Hepatocyte (in vitro differentiated cells): ENCODE results near the gene PALLD. TPM values are rescaled to one million over a fixed set of nuclear protein-coding genes. Genes with fewer than 3 reads are reported as not detected.

ENCODE experiments used
- DNase-seq: peaks from one replicate; pipeline ENCODE4 v3.0.0-alpha.2; 2016; ENCODE audit warnings: low spot score
- H2AFZ ChIP-seq: fragments of 200-600 bp; sonication (generic); 2 replicates; pipeline ENCODE4 v1.6.0; 2016; ENCODE audit warnings: antibody characterized with exemption, mild to moderate bottlenecking
- H3K27ac ChIP-seq: fragments of 200-600 bp; sonication (generic); 2 replicates; pipeline ENCODE4 v1.5.1; 2016; ENCODE audit warnings: mild to moderate bottlenecking
- H3K27me3 ChIP-seq: fragments of 200-600 bp; sonication (generic); 2 replicates; pipeline ENCODE4 v1.6.1; 2016
- H3K36me3 ChIP-seq: fragments of 200-600 bp; sonication (generic); replicated peaks from 2 replicates; pipeline ENCODE4 v1.5.1; 2016; ENCODE audit warnings: low read depth; ENCODE audit not compliant: insufficient read depth
- H3K4me1 ChIP-seq: fragments of 200-600 bp; sonication (generic); 2 replicates; pipeline ENCODE4 v1.5.1; 2016; ENCODE audit warnings: mild to moderate bottlenecking, moderate library complexity; ENCODE audit not compliant: insufficient read depth
- H3K4me2 ChIP-seq: fragments of 200-600 bp; sonication (generic); 2 replicates; pipeline ENCODE4 v1.6.0; 2016
- H3K4me3 ChIP-seq: fragments of 200-600 bp; sonication (generic); 2 replicates; pipeline ENCODE4 v1.5.1; 2016; ENCODE audit warnings: mild to moderate bottlenecking
- H3K79me2 ChIP-seq: fragments of 200-600 bp; sonication (generic); 2 replicates; pipeline ENCODE4 v1.6.0; 2017; ENCODE audit warnings: mild to moderate bottlenecking
- H3K9me2 ChIP-seq: fragments of 200-600 bp; sonication (generic); replicated peaks from 2 replicates; pipeline ENCODE4 v1.6.0; 2017; ENCODE audit warnings: mild to moderate bottlenecking; ENCODE audit not compliant: insufficient read depth
- H3K9me3 ChIP-seq: fragments of 200-600 bp; sonication (generic); 2 replicates; pipeline ENCODE4 v1.5.1; 2016; ENCODE audit warnings: low read depth, mild to moderate bottlenecking
- H4K20me1 ChIP-seq: fragments of 200-600 bp; sonication (generic); 2 replicates; pipeline ENCODE4 v1.6.0; 2016; ENCODE audit warnings: mild to moderate bottlenecking; ENCODE audit not compliant: insufficient read depth, poor library complexity, severe bottlenecking
- CTCF ChIP-seq: fragments of 200-600 bp; sonication (generic); IDR thresholded peaks from 2 replicates; pipeline ENCODE4 v1.5.1; 2016; ENCODE audit warnings: antibody characterized with exemption, mild to moderate bottlenecking; ENCODE audit not compliant: poor library complexity
- EZH2 ChIP-seq: fragments of 200-600 bp; sonication (generic); IDR thresholded peaks from 2 replicates; pipeline ENCODE4 v1.6.1; 2016; ENCODE audit warnings: antibody characterized with exemption, mild to moderate bottlenecking, borderline replicate concordance
- EZH2phosphoT487 ChIP-seq: fragments of 200-600 bp; sonication (generic); IDR thresholded peaks from one replicate; pipeline ENCODE4 v1.6.1; 2018; ENCODE audit warnings: antibody characterized with exemption, mild to moderate bottlenecking, low read depth, moderate library complexity; ENCODE audit not compliant: unreplicated experiment, severe bottlenecking
- WGBS: methylation state at CpG from one replicate; pipeline ENCODE4 v1.1.6; 2016; ENCODE audit warnings: low lambda C conversion rate; ENCODE audit errors: missing lambda C conversion rate; 5-methylcytosine and 5-hydroxymethylcytosine counted together
- polyA plus RNA-seq: library from polyadenylated mRNA; unstranded; fragments of >200 nt; fragmentation: Nextera tagmentation; extraction: Ambion mirVana; gene quantifications from 2 replicates; pipeline ENCODE4 v1.2.1, GENCODE V29; 2016
- total RNA-seq: library from RNA; depleted of rRNA; stranded (reverse); fragments of >200 nt; gene quantifications from 2 replicates; pipeline ENCODE4 v1.2.3, GENCODE V29; 2014

PALLD gene
- total and polyA plus RNA-seq, 2 experiments from 2014 or later, result 82.7 to 85.2 TPM

GRCh38 chr4:168731006-168731636 lies 234.3 kb downstream of the PALLD start:
- Histone ChIP-seq H2AFZ (no peak overlapping the region), H3K36me3 (no peaks in the 10 kb centered on the region)

GRCh38 chr4:168731706-168732414 lies 235.0 kb downstream of the PALLD start:
- H3K4me2 ChIP-seq, result no peak overlapping the region
- 88% methylated on average over 6 of the region's 6 CpGs for WGBS

More at GRCh38 chr4:168731006-168731636, 234.3 kb downstream of the PALLD start:
- H3K4me1 ChIP-seq, result no peaks in the 10 kb centered on the region
- no peaks in the 10 kb centered on the region for H4K20me1 ChIP-seq
- H3K27me3 ChIP-seq, result no peaks in the 10 kb centered on the region
- H3K27ac ChIP-seq, result peak overlapping the region; percentile 1
- DNase-seq, result no peak
- TF ChIP-seq CTCF, result no peak
- no peak for TF ChIP-seq EZH2
- no peak for TF ChIP-seq EZH2phosphoT487
- no peaks in the 10 kb centered on the region for H3K9me3 ChIP-seq
- 73% methylated on average over 6 of the region's 6 CpGs for WGBS
- no peak overlapping the region for H3K4me2 ChIP-seq
- no peaks in the 10 kb centered on the region for H3K79me2 ChIP-seq
- no peaks in the 10 kb centered on the region for H3K9me2 ChIP-seq
- H3K4me3 ChIP-seq, result no peak overlapping the region

GRCh38 chr4:168732714-168733113 lies 235.9 kb downstream of the PALLD start:
- no peak for DNase-seq
- Histone ChIP-seq H3K36me3 (no peaks in the 10 kb centered on the region), H3K4me2 (no peak overlapping the region), H3K9me2 (no peaks in the 10 kb centered on the region), H2AFZ (no peak overlapping the region), H3K27ac (no peak overlapping the region), H3K4me1 (no peaks in the 10 kb centered on the region), H3K9me3 (no peaks in the 10 kb centered on the region), H3K27me3 (no peaks in the 10 kb centered on the region), H3K4me3 (no peak overlapping the region), H3K79me2 (no peaks in the 10 kb centered on the region), H4K20me1 (no peaks in the 10 kb centered on the region)
- WGBS, result 81% methylated on average over 2 of the region's 2 CpGs
- TF ChIP-seq EZH2phosphoT487 (no peak), EZH2 (no peak), CTCF (no peak)

More at GRCh38 chr4:168731706-168732414, 235.0 kb downstream of the PALLD start:
- Histone ChIP-seq H3K9me2 (no peaks in the 10 kb centered on the region), H4K20me1 (no peaks in the 10 kb centered on the region), H3K4me1 (no peaks in the 10 kb centered on the region), H3K36me3 (no peaks in the 10 kb centered on the region), H3K27ac (no peak overlapping the region), H2AFZ (no peak overlapping the region), H3K4me3 (no peak overlapping the region), H3K27me3 (no peaks in the 10 kb centered on the region), H3K79me2 (no peaks in the 10 kb centered on the region), H3K9me3 (no peaks in the 10 kb centered on the region)
- TF ChIP-seq EZH2phosphoT487 (no peak), CTCF (no peak), EZH2 (no peak)
- no peak for DNase-seq
